Esophagus (tissue), 2 donors: ENCODE measurements around the gene PRIMPOL. TPM values are rescaled to one million over a fixed set of nuclear protein-coding genes. Genes with fewer than 3 reads are reported as not detected.
"Not testable (repeated sequence)": the region's sequence is repeated elsewhere in the genome, so short reads cannot be mapped to it uniquely, and the experiment has no call there.

Experiments used
- H3K27ac ChIP-seq, 2 donors: one replicate each; pipeline ENCODE4 v1.5.1; 2013; ENCODE audit warnings: low read depth in 2 of 2, mild to moderate bottlenecking in 2 of 2, inconsistent platforms in 1 of 2, low read length in 1 of 2, moderate library complexity in 1 of 2
- H3K27me3 ChIP-seq, 2 donors: one replicate each; pipeline ENCODE4 v1.6.1; 2013; ENCODE audit warnings: low read length in 2 of 2, control low read depth in 1 of 2, mild to moderate bottlenecking in 1 of 2; ENCODE audit not compliant: insufficient read depth in 2 of 2, control insufficient read depth in 1 of 2
- H3K36me3 ChIP-seq, 2 donors: one replicate each; pipeline ENCODE4 v1.6.1; 2013; ENCODE audit warnings: low read length in 1 of 2; ENCODE audit not compliant: control insufficient read depth in 2 of 2, insufficient read depth in 2 of 2
- H3K4me1 ChIP-seq, 2 donors: one replicate each; pipeline ENCODE4 v1.6.1; 2013; ENCODE audit warnings: low read length in 1 of 2; ENCODE audit not compliant: control insufficient read depth in 2 of 2, insufficient read depth in 2 of 2
- H3K4me3 ChIP-seq, 2 donors: one replicate each; pipeline ENCODE4 v1.5.1; 2013; ENCODE audit warnings: low read length in 2 of 2, mild to moderate bottlenecking in 2 of 2, low read depth in 1 of 2, moderate library complexity in 1 of 2
- H3K9me3 ChIP-seq, 2 donors: one replicate each; pipeline ENCODE4 v1.6.1; 2013; ENCODE audit warnings: mild to moderate bottlenecking in 2 of 2, low read depth in 1 of 2, low read length in 1 of 2, moderate library complexity in 1 of 2; ENCODE audit not compliant: control insufficient read depth in 2 of 2, insufficient read depth in 1 of 2
- WGBS, 2 donors: extraction: QIAGEN DNeasy Blood & Tissue Kit; methylation state at CpG; one replicate each; pipeline ENCODE4 v1.1.7; 2013; 5-methylcytosine and 5-hydroxymethylcytosine counted together
- polyA plus RNA-seq, 2 donors: library from polyadenylated mRNA; stranded (reverse); fragments of 200-250 nt; gene quantifications; one replicate each; pipeline ENCODE4 v1.2.3, GENCODE V29; 2013
- donor health status: healthy with polysubstance abuse.
- donor health status: Bipolar disorder and iron deficiency.

Gene PRIMPOL
- polyA plus RNA-seq, 2 donors = 5.9 to 27.3 TPM

- Histone ChIP-seq H3K27me3 (no peaks in the 10 kb centered on the region), H3K27ac (peak overlapping the region; percentile 94 to 99), H3K36me3 (peaks cover 0 to 2% of the 10 kb centered on the region in 2 donors), H3K4me3 (peak overlapping the region; percentile 58 to 68), H3K9me3 (no peaks in the 10 kb centered on the region), H3K4me1 (peaks cover 0 to 7% of the 10 kb centered on the region in 2 donors)
- 0% methylated on average over 44 to 52 of the region's 52 CpGs for WGBS, 2 donors
These were observed 1.1 kb upstream of the PRIMPOL start for GRCh38 chr4:184648313-184649025.

- WGBS, 2 donors = 25 to 33% methylated on average over 21 of the region's 21 CpGs
- peaks cover 0 to 5% of the 10 kb centered on the region in 2 donors for H3K4me1 ChIP-seq
- H3K27ac ChIP-seq = peak overlapping the region; percentile 91 to 95
- H3K4me3 ChIP-seq = peak overlapping the region; percentile 58 to 72
- H3K9me3 ChIP-seq = no peaks in the 10 kb centered on the region
- H3K27me3 ChIP-seq = no peaks in the 10 kb centered on the region
- peaks cover 0 to 2% of the 10 kb centered on the region in 2 donors for H3K36me3 ChIP-seq
These were observed 675 bp downstream of the PRIMPOL start for GRCh38 chr4:184649971-184650855.

GRCh38 chr4:184651899-184652298 lies 2.4 kb downstream of the PRIMPOL start:
- H3K27me3 ChIP-seq = no peaks in the 10 kb centered on the region
- H3K9me3 ChIP-seq = no peaks in the 10 kb centered on the region
- H3K4me3 ChIP-seq = no peak overlapping the region
- no peak overlapping the region for H3K27ac ChIP-seq
- H3K36me3 ChIP-seq = peaks cover 0 to 2% of the 10 kb centered on the region in 2 donors
- WGBS, 2 donors = 91 to 94% methylated on average over 8 of the region's 8 CpGs
- peaks cover 0 to 5% of the 10 kb centered on the region in 2 donors for H3K4me1 ChIP-seq

DNA sequence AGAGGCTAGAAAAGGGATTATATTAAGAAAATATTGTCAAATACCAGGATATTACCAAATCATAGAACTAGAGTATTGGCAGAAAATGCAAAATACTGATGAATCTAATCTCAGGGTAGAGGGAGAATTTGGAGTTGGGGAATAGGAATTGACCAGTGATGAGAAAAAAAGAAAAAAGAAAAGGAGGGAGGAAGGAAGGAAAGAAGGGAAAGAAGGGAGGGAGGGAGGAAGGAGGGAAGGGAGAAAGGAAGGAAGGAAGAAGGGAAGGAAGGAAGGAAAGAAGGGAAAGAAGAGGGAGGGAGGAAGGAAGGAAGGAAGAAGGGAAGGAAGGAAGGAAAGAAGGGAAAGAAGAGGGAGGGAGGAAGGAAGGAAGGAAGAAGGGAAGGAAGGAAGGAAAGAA lies 3.1 kb downstream of the PRIMPOL start:
- H3K27ac ChIP-seq, H3K36me3 ChIP-seq, H3K4me1 ChIP-seq, H3K27me3 ChIP-seq, H3K9me3 ChIP-seq, H3K4me3 ChIP-seq: not testable (repeated sequence)

DNA sequence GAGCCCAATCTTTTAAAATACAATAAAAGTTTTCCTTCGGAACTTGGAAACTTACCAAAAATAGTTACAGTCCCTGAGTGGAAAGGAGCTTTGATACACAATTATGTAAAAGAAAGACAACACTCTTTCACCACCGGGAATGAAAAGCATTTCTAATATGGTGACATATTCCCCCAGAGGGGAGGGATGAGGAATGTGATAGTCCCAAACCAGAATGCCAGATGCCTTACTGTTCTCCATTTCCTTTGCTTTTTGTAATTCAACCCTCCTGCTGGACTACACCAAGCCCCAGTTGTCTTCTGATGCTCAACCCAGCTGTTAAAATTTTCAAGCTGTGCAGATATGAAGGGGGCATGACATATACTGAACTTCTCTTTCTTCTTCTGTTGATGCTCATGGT lies 4.1 kb downstream of the PRIMPOL start:
- Histone ChIP-seq H3K36me3 (peaks cover 0 to 2% of the 10 kb centered on the region in 2 donors), H3K4me1 (no peaks in the 10 kb centered on the region), H3K27me3 (no peaks in the 10 kb centered on the region), H3K27ac (no peak overlapping the region), H3K4me3 (no peak overlapping the region), H3K9me3 (no peaks in the 10 kb centered on the region)
- 20 to 32% methylated on average over 2 of the region's 2 CpGs for WGBS, 2 donors

GRCh38 chr4:184655889-184656869 lies 6.6 kb downstream of the PRIMPOL start:
- Histone ChIP-seq H3K27ac (no peak overlapping the region), H3K36me3 (peaks cover 0 to 2% of the 10 kb centered on the region in 2 donors), H3K9me3 (no peaks in the 10 kb centered on the region), H3K4me1 (no peaks in the 10 kb centered on the region), H3K27me3 (no peaks in the 10 kb centered on the region), H3K4me3 (no peak overlapping the region)
- 94 to 95% methylated on average over 8 of the region's 8 CpGs for WGBS, 2 donors

DNA sequence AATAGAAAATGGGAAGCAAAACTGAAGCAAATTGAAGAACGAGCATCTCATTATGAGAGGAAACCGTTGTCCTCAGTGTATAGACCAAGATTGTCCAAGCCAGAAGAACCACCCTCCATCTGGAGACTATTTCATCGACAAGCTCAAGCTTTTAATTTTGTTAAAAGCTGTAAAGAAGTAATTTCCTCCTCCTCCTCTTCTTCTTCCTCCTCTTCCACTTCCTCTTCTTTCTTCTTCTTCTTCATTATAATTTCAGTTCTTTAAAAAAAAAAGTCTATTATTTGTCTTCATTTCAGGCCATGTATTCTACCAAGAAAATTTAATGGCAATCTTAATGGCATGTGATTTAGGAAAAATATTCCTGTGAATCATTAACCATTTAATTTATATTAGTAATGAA lies 7.6 kb downstream of the PRIMPOL start:
- Histone ChIP-seq H3K4me3 (no peak overlapping the region), H3K4me1 (no peaks in the 10 kb centered on the region), H3K27me3 (no peaks in the 10 kb centered on the region), H3K36me3 (peaks cover 0 to 2% of the 10 kb centered on the region in 2 donors), H3K9me3 (no peaks in the 10 kb centered on the region), H3K27ac (no peak overlapping the region)
- 87 to 92% methylated on average over 3 of the region's 3 CpGs for whole genome bisulfite sequencing, 2 donors

DNA sequence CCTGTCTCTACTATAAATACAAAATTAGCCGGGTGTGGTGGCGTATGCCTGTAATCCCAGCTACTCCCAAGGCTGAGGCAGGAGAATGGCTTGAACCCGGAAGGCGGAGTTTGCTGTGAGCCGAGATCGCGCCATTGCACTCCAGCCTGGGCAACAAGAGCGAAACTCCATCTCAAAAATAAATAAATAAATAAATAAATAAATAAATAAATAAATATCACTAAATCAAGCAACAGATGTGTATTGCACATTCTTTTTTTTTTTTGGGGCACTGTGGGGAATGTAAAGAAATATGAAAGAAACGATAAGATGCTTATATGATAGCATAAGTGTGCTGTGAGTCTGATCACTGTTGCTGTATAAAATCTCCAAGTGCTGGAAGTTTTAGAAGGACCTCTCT lies 8.3 kb downstream of the PRIMPOL start:
- H3K4me1 ChIP-seq, H3K36me3 ChIP-seq, H3K27me3 ChIP-seq, H3K9me3 ChIP-seq, H3K4me3 ChIP-seq, H3K27ac ChIP-seq: not testable (repeated sequence)
- WGBS, 2 donors = 97 to 98% methylated on average over 9 of the region's 9 CpGs

- H3K9me3 ChIP-seq = no peaks in the 10 kb centered on the region
- no peak overlapping the region for H3K27ac ChIP-seq
- no peaks in the 10 kb centered on the region for H3K27me3 ChIP-seq
- no peak overlapping the region for H3K4me3 ChIP-seq
- no peaks in the 10 kb centered on the region for H3K36me3 ChIP-seq
- H3K4me1 ChIP-seq = no peaks in the 10 kb centered on the region
These were observed 11.4 kb downstream of the PRIMPOL start for GRCh38 chr4:184660978-184661377.
